Stimulated activated CD8-positive, alpha-beta memory T cell treated with anti-CD3 and anti-CD28 coated beads, Interleukin-4, amount 100 ng/mL, for 24 hours (primary cell): ENCODE measurements around the gene ACADVL.
A peak's percentile ranks its signal among the peaks of the same experiment; 100 is the strongest.
"Not testable (repeated sequence)": the region's sequence is repeated elsewhere in the genome, so short reads cannot be mapped to it uniquely, and the experiment has no call there.

Experiments
- DNase-seq: peaks from one replicate; pipeline ENCODE4 v3.0.0-alpha.2; 2020; ENCODE audit warnings: low read depth

ACADVL gene

GRCh38 chr17:7235693-7236665 is 16.2 kb downstream of the ACADVL start:
- DNase-seq, result no peak

- no peak for DNase-seq
Measured at GRCh38 chr17:7236808-7237207, 17.1 kb downstream of the ACADVL start.

GRCh38 chr17:7237266-7237760 is 17.6 kb downstream of the ACADVL start:
- DNase-seq, result no peak

GRCh38 chr17:7237761-7238419 is 18.2 kb downstream of the ACADVL start:
- peak; percentile 81 for DNase-seq

- no peak for DNase-seq
Measured at GRCh38 chr17:7238420-7239090, 18.8 kb downstream of the ACADVL start.

- peak; percentile 96 for DNase-seq
Measured at GRCh38 chr17:7239091-7240027, 19.6 kb downstream of the ACADVL start, which contains the start of gene PHF23. PHF23 (minus strand) TSS chr17:7239457; CDS start chr17:7239279, 178 bp downstream.

GRCh38 chr17:7240375-7240774 is 20.6 kb downstream of the ACADVL start:
- DNase-seq, result no peak

GRCh38 chr17:7241090-7241733 is 21.5 kb downstream of the ACADVL start:
- DNase-seq, result no peak

GRCh38 chr17:7241783-7242716 is 22.3 kb downstream of the ACADVL start, which contains the start of gene GABARAP:
GABARAP (minus strand) TSS chr17:7242449; CDS start chr17:7242330, 119 bp downstream.
- peak; percentile 86 for DNase-seq

- peak; percentile 88 for DNase-seq
Measured at GRCh38 chr17:7242717-7243452, 23.1 kb downstream of the ACADVL start.

GRCh38 chr17:7243453-7243729 is 23.7 kb downstream of the ACADVL start:
- DNase-seq, result no peak

GRCh38 chr17:7243838-7244237 is 24.1 kb downstream of the ACADVL start:
- not testable (repeated sequence) for DNase-seq

GRCh38 chr17:7246779-7247178 is 27.0 kb downstream of the ACADVL start:
- no peak for DNase-seq

GRCh38 chr17:7248796-7249195 is 29.1 kb downstream of the ACADVL start:
- DNase-seq, result no peak

GRCh38 chr17:7249214-7249613 is 29.5 kb downstream of the ACADVL start:
- DNase-seq, result no peak

GRCh38 chr17:7249830-7250229 is 30.1 kb downstream of the ACADVL start:
- DNase-seq, result no peak

GRCh38 chr17:7250695-7251627 is 31.2 kb downstream of the ACADVL start:
- DNase-seq, result no peak

GRCh38 chr17:7251661-7252175 is 32.0 kb downstream of the ACADVL start, which contains the start of gene CTDNEP1:
CTDNEP1 (minus strand) TSS chr17:7251734; CDS start chr17:7251296, 438 bp downstream.
- DNase-seq, result peak; percentile 98
